H1 (cell line): Measurements from ENCODE around the gene CORO1C. TPM values are rescaled to one million over a fixed set of nuclear protein-coding genes. Genes with fewer than 3 reads are reported as not detected.

Experiments
- ATF2 ChIP-seq: IDR thresholded peaks from 2 replicates; pipeline ENCODE4 v1.6.1; 2012; ENCODE audit warnings: low read length, inconsistent platforms
- BCL11A ChIP-seq, 2 experiments: IDR thresholded peaks; one replicate each; pipeline ENCODE4 v1.6.1; 2011; ENCODE audit warnings: low read depth in 2 of 2, low read length in 2 of 2, mild to moderate bottlenecking in 2 of 2
- CHD2 ChIP-seq: IDR thresholded peaks from 2 replicates; pipeline ENCODE4 v1.6.1; 2012; ENCODE audit warnings: low read length, improper control_type of control experiment
- EP300 ChIP-seq, 2 experiments: IDR thresholded peaks; 1 replicate in 1 of 2; 2 replicates in 1 of 2; pipeline ENCODE4 v1.6.1; 2011 to 2012; ENCODE audit warnings: low read depth in 2 of 2, low read length in 2 of 2, mild to moderate bottlenecking in 2 of 2, borderline replicate concordance in 1 of 2, inconsistent platforms in 1 of 2, moderate library complexity in 1 of 2
- HDAC2 ChIP-seq, 2 experiments: fragments of 300-600 bp in 1 of 2; sonication (generic) in 1 of 2; IDR thresholded peaks; 2 replicates each; pipeline ENCODE4 v1.6.1; 2011 to 2012; ENCODE audit warnings: low read depth in 2 of 2, low read length in 2 of 2, mild to moderate bottlenecking in 2 of 2, moderate library complexity in 2 of 2, borderline replicate concordance in 1 of 2, inconsistent platforms in 1 of 2
- JUN ChIP-seq: IDR thresholded peaks from 2 replicates; pipeline ENCODE4 v1.6.1; 2011; ENCODE audit warnings: low read depth, mild to moderate bottlenecking, improper control_type of control experiment, low read length
- JUND ChIP-seq: IDR thresholded peaks from 2 replicates; pipeline ENCODE4 v1.6.1; 2011; ENCODE audit warnings: mild to moderate bottlenecking, improper control_type of control experiment, low read length
- KDM4A ChIP-seq: IDR thresholded peaks from one replicate; pipeline ENCODE4 v1.7.1; 2012; ENCODE audit warnings: low read depth, mild to moderate bottlenecking, moderate library complexity, low read length, inconsistent platforms; ENCODE audit not compliant: severe bottlenecking
- KDM5A ChIP-seq: fragments of 200-600 bp; IDR thresholded peaks from 2 replicates; pipeline ENCODE4 v1.7.1; 2012; ENCODE audit warnings: mild to moderate bottlenecking, low read length, inconsistent platforms, mixed read lengths
- MAFK ChIP-seq: IDR thresholded peaks from 2 replicates; pipeline ENCODE4 v1.6.1; 2012; ENCODE audit warnings: low read depth, mild to moderate bottlenecking, improper control_type of control experiment, low read length
- MAX ChIP-seq: IDR thresholded peaks from 2 replicates; pipeline ENCODE4 v1.6.1; 2012; ENCODE audit warnings: inconsistent platforms
- NRF1 ChIP-seq: IDR thresholded peaks from 2 replicates; pipeline ENCODE4 v1.6.1; 2011; ENCODE audit warnings: mild to moderate bottlenecking, low read depth, low read length, improper control_type of control experiment
- RAD21 ChIP-seq, 2 experiments: IDR thresholded peaks in 1 of 2; conservative IDR thresholded peaks in 1 of 2; 2 replicates each; pipeline ENCODE4 v1.6.1; 2011; ENCODE audit warnings: low read depth in 2 of 2, low read length in 2 of 2, improper control_type of control experiment in 1 of 2, inconsistent platforms in 1 of 2, mild to moderate bottlenecking in 1 of 2, moderate library complexity in 1 of 2
- SIN3A ChIP-seq, 2 experiments: IDR thresholded peaks in 1 of 2; conservative IDR thresholded peaks in 1 of 2; 2 replicates each; pipeline ENCODE4 v1.6.1; 2011 to 2012; ENCODE audit warnings: low read length in 2 of 2, improper control_type of control experiment in 1 of 2, low read depth in 1 of 2, mild to moderate bottlenecking in 1 of 2
- SRF ChIP-seq: IDR thresholded peaks from 2 replicates; pipeline ENCODE4 v1.6.1; 2011; ENCODE audit warnings: mild to moderate bottlenecking, low read depth, low read length, moderate library complexity
- TAF7 ChIP-seq: optimal IDR thresholded peaks from 2 replicates; pipeline ENCODE3; 2011; ENCODE audit warnings: low read depth, mild to moderate bottlenecking, inconsistent platforms, low read length, moderate library complexity, borderline replicate concordance
- TBP ChIP-seq: IDR thresholded peaks from 2 replicates; pipeline ENCODE4 v1.6.1; 2011; ENCODE audit warnings: low read depth, low read length, improper control_type of control experiment
- TCF12 ChIP-seq: IDR thresholded peaks from 2 replicates; pipeline ENCODE4 v1.6.1; 2011; ENCODE audit warnings: low read depth, mild to moderate bottlenecking, low read length
- polyA plus RNA-seq, 7 experiments: library from polyadenylated mRNA; depleted of rRNA in 3 of 7; stranded (reverse) in 5 of 7; unstranded in 2 of 7; fragments of >200 nt in 5 of 7; fragments of 200-250 nt in 2 of 7; gene quantifications; 1 replicate in 5 of 7; 2 replicates in 1 of 7; 4 replicates in 1 of 7; pipeline versions ENCODE4 v1.2.1 to v1.2.3, GENCODE V29; 2011 to 2013; ENCODE audit warnings: missing spikeins in 2 of 7, mixed read lengths in 2 of 7
- total RNA-seq: library from RNA; stranded (reverse); fragmentation: NEBNext Ultra II Directional; extraction: Animal tissue kit (Norgen Biotek cat#: 25700); gene quantifications from 2 replicates; pipeline ENCODE4 v1.2.1, GENCODE V29; 2021

The CORO1C gene
- total and polyA plus RNA-seq, 2 of the 8 experiments (the other 6 are each of a cell fraction or from before 2014, with no cell fraction given) = 72.7 to 120 TPM

GRCh38 chr12:108691175-108691997, 39.9 kb downstream of the CORO1C start (continued):
- TF ChIP-seq TCF12 (no peak), NRF1 (no peak), HDAC2 (IDR thresholded peaks at IDR 0.05; ENCODE audit: borderline replicate concordance in 1 of 2, low read depth in 2 of 2, low read length in 2 of 2) (no peak), ATF2 (0 out of 2 replicates have a peak, but pooled peaks have one; percentile 19), BCL11A (IDR thresholded peaks at IDR 0.05; ENCODE audit: low read depth in 2 of 2, low read length in 2 of 2) (no peak), KDM5A (no peak), RAD21 (IDR thresholded peaks at IDR 0.05 in 1 of 2, conservative IDR thresholded peaks at IDR 0.05 in 1 of 2; ENCODE audit: low read depth in 2 of 2, low read length in 2 of 2) (peak; percentile 31 to 36; a peak in 2 of 4 replicates), TAF7 (no peak), JUN (no peak), MAFK (peak; percentile 72), SRF (peak; percentile 100), MAX (no peak), SIN3A (conservative IDR thresholded peaks at IDR 0.05 in 1 of 2, IDR thresholded peaks at IDR 0.05 in 1 of 2; ENCODE audit: low read depth in 1 of 2, low read length in 2 of 2) (peak; percentile 80 to 87; a peak in 2 of 4 replicates), EP300 (IDR thresholded peaks at IDR 0.05; ENCODE audit: borderline replicate concordance in 1 of 2, low read depth in 2 of 2, low read length in 2 of 2) (peak in 1 of 2 experiments; percentile 12; a peak in 2 of 3 replicates), CHD2 (peak; percentile 65), JUND (peak; percentile 35; the same call in 1 of the 2 replicates), TBP (peak; percentile 49), KDM4A (peak; percentile 27)
